PC-9 (cell line): Measurements from ENCODE around the gene ADIRF.
"Not testable (repeated sequence)": the region's sequence is repeated elsewhere in the genome, so short reads cannot be mapped to it uniquely, and the experiment has no call there.

Source experiments
- CTCF ChIP-seq: fragments of 200-600 bp; sonication (generic); conservative IDR thresholded peaks from 2 replicates; pipeline ENCODE4 v1.6.1; 2017; ENCODE audit warnings: mixed run types, antibody characterized with exemption, mild to moderate bottlenecking, moderate library complexity
- EZH2 ChIP-seq: fragments of 200-600 bp; sonication (generic); IDR thresholded peaks from 2 replicates; pipeline ENCODE4 v1.8.0; 2017; ENCODE audit warnings: antibody characterized with exemption, low read depth

DNA sequence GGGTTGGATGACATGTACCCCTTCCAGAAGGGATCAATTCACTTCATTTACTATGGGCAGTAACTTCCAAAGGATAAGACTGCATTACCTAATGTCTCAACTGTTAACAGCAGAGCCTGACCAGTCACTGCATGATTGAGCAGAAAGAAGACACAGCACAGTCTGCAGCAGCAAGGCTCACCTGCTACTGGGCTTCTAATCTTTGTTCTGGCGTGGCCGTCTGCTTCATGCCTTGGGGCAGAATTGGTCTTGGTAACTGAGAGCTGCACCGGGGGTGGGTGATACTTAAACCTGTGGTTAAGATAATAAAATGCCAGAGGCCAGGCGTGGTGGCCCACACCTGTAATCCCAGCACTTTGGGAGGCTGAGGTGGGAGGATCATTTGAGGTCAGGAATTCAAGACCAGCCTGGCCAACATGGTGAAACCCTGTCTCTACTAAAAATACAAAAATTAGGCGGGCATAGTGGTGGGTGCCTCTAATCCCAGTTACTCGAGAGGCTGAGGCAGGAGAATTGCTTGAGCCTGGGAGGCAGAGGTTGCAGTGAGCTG is 34.0 kb upstream of the ADIRF start:
- TF ChIP-seq CTCF, EZH2: not testable (repeated sequence)
